Esophagus muscularis mucosa (tissue), 4 donors: ENCODE data around the gene SIPA1L3.

Experiments
- CTCF ChIP-seq, 3 experiments: fragments of 200-600 bp in 2 of 3; fragments of 450-650 bp in 1 of 3; sonication (generic) in 2 of 3; IDR thresholded peaks; one replicate each; pipeline ENCODE4 v1.5.1; 2017 to 2019; ENCODE audit warnings: antibody characterized with exemption in 3 of 3, mild to moderate bottlenecking in 2 of 3, moderate library complexity in 1 of 3
- EP300 ChIP-seq: sonication (generic); formaldehyde crosslinking; IDR thresholded peaks from one replicate; pipeline ENCODE4 v1.6.1; 2017; ENCODE audit warnings: antibody characterized with exemption
- POLR2A ChIP-seq: fragments of 450-650 bp; IDR thresholded peaks from one replicate; pipeline ENCODE4 v1.6.1; 2017; ENCODE audit warnings: antibody characterized with exemption, moderate library complexity, mild to moderate bottlenecking, low read depth

GRCh38 chr19:38130399-38130798, 223.4 kb downstream of the SIPA1L3 start:
- TF ChIP-seq CTCF (IDR thresholded peaks at IDR 0.05) (no peak), POLR2A (no peak), EP300 (no peak)
